NCI-H69 (cell line): ENCODE data around the gene ZNG1F.
"Not testable (repeated sequence)": the region's sequence is repeated elsewhere in the genome, so short reads cannot be mapped to it uniquely, and the experiment has no call there.

Source experiments
- DNase-seq: peaks from one replicate; lab custom pipeline; 2025; lab: John Stamatoyannopoulos, UW

ZNG1F gene

GRCh38 chr9:41189217-41189616 lies at the start of gene ZNG1F:
TSS of gene ZNG1F (minus strand) at chr9:41189317. CDS start at chr9:41189258, 59 bp downstream.
- DNase-seq = not testable (repeated sequence)

- not testable (repeated sequence) for DNase-seq
Observed at GRCh38 chr9:41237110-41237749, 48.1 kb upstream of the ZNG1F start.

- not testable (repeated sequence) for DNase-seq
Observed at GRCh38 chr9:41236486-41237109, 47.5 kb upstream of the ZNG1F start.

GRCh38 chr9:41234811-41235805 lies 46.0 kb upstream of the ZNG1F start:
- not testable (repeated sequence) for DNase-seq

GRCh38 chr9:41234221-41234620 lies 45.1 kb upstream of the ZNG1F start:
- not testable (repeated sequence) for DNase-seq

GRCh38 chr9:41232326-41232725 lies 43.2 kb upstream of the ZNG1F start:
- DNase-seq = not testable (repeated sequence)

GRCh38 chr9:41230418-41230817 lies 41.3 kb upstream of the ZNG1F start:
- not testable (repeated sequence) for DNase-seq

GRCh38 chr9:41229408-41230401 lies 40.6 kb upstream of the ZNG1F start:
- DNase-seq = no peak

GRCh38 chr9:41219831-41220230 lies 30.7 kb upstream of the ZNG1F start:
- not testable (repeated sequence) for DNase-seq

GRCh38 chr9:41188439-41188838 lies 678 bp downstream of the ZNG1F start:
- not testable (repeated sequence) for DNase-seq

GRCh38 chr9:41174994-41175393 lies 14.1 kb downstream of the ZNG1F start:
- not testable (repeated sequence) for DNase-seq

- not testable (repeated sequence) for DNase-seq
Observed at GRCh38 chr9:41150116-41150515, 39.0 kb downstream of the ZNG1F start.

- DNase-seq = not testable (repeated sequence)
Observed at GRCh38 chr9:41141878-41142277, 47.2 kb downstream of the ZNG1F start.

- DNase-seq = not testable (repeated sequence)
Observed at GRCh38 chr9:41128581-41128980, 60.5 kb downstream of the ZNG1F start, which contains the start of gene FOXD4L6. TSS of gene FOXD4L6 (minus strand) at chr9:41128681. CDS start at chr9:41128383, 298 bp downstream.

- DNase-seq = not testable (repeated sequence)
Observed at GRCh38 chr9:41126746-41127446, 62.2 kb downstream of the ZNG1F start.

- not testable (repeated sequence) for DNase-seq
Observed at GRCh38 chr9:41125936-41126335, 63.2 kb downstream of the ZNG1F start.

- DNase-seq = not testable (repeated sequence)
Observed at GRCh38 chr9:41125109-41125658, 63.9 kb downstream of the ZNG1F start.

GRCh38 chr9:41124250-41125108 lies 64.6 kb downstream of the ZNG1F start:
- DNase-seq = not testable (repeated sequence)

GRCh38 chr9:41123812-41124211 lies 65.3 kb downstream of the ZNG1F start:
- DNase-seq = not testable (repeated sequence)
